ENCODE measurements around the gene CYP2A7.
"Not testable (repeated sequence)": the region's sequence is repeated elsewhere in the genome, so short reads cannot be mapped to it uniquely, and the experiment has no call there.

CYP2A7 gene, protein sequence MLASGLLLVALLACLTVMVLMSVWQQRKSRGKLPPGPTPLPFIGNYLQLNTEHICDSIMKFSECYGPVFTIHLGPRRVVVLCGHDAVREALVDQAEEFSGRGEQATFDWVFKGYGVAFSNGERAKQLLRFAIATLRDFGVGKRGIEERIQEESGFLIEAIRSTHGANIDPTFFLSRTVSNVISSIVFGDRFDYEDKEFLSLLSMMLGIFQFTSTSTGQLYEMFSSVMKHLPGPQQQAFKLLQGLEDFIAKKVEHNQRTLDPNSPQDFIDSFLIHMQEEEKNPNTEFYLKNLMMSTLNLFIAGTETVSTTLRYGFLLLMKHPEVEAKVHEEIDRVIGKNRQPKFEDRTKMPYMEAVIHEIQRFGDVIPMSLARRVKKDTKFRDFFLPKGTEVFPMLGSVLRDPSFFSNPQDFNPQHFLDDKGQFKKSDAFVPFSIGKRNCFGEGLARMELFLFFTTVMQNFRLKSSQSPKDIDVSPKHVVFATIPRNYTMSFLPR

DNA sequence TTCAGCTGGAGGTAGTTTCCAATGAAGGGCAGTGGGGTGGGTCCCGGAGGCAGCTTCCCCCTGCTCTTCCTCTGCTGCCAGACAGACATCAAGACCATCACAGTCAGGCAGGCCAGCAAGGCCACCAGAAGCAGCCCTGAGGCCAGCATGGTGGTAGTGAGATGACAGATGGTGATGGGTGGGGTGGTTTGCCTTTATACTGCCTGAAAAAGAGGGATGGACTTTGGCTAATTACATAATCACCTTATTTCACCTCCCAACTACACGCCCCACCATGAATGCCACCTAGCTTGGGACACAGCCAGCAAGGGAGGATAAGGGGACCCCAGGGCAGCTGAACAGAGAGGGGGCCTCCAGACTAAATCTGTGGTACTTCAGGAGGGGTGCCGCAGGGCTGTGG, at the start of gene CYP2A7:
Gene CYP2A7, minus strand, starts transcription at position 170 of the 400 bp plus-strand sequence. Its CDS starts 21 bp downstream, at position 149.
- DNase-seq; intact Hi-C loops (cut with DNase I): not testable (repeated sequence)

DNA sequence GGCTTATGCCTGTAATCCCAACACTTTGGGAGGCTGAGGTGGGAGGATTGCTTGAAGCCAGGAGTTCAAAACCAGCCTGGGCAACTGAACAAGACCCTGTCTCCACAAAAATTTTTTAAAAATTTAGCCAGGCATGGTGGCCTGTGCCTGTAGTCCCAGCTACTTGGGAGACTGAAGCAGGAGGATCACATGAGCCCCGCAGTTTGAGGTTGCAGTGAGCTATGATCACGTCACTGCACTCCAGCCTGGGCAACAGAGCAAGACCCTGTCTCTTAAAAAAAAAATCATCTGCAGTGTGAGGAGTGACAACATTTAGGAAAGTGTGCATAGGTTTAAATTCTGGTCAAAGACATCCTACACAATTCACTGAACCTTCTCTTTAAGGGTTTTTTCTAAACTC, 48.8 kb upstream of the CYP2A7 start:
- intact Hi-C loops (cut with DNase I): not testable (repeated sequence)

DNA sequence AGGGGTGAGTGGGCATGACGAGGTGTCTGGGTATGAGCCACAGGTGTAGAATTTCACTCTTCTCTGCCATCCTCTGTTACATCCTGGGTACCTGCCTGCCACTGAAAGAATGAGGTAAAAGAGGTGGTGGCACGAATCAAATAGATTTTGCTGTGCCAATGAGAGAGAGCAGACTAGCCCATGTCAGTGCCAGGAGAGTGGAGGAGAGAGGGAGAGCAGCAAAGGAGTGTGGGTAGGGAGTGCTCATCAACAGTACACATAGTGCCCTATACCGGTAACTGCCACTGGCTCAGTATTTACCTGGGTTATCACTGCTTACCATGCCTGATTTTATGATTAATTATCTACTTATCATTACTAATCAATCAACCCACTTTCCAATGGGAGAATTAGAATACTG, 47.9 kb upstream of the CYP2A7 start:
- intact Hi-C loops (cut with DNase I); DNase-seq: not testable (repeated sequence)

More for the DNA sequence above, 48.8 kb upstream of the CYP2A7 start:
- DNase-seq: not testable (repeated sequence)

DNA sequence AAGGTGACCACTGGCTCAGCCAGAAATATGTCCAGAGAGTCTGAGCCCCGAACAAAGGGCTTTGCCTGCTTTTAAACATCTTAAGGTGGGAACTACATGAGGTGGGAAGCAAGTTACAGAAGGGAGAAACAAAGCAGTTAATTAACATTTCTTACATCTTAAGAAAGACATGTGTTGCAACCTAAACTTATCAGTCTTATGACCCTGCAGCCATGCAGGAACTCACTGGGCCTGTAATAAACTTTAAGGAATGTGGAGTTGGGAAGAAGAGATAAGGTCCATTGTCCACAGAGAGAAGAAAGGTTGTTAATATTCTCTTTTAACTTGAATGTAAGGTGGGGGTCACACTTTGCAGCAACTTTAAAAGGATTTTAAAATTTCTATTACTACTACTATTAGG, 46.8 kb upstream of the CYP2A7 start:
- intact Hi-C loops (cut with DNase I): no loop called here
- no peak for DNase-seq

DNA sequence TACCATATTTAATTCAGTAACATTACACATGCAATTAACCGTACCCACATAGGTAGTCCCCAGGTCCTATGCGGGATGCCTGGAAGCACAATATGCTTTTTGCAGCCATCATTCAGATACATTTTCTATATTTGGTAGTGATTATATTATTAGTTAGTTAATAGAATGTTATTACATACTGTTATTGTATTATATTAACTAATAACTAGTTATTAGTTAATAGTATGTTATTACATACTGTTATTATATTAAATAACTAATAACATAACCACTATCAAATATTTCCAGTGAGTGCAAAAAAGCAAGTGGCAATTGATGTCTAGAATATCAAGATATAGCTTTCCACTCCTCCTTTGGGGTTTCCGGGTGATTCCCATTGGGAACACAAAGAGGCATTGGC, 45.5 kb upstream of the CYP2A7 start:
- no peak for DNase-seq

DNA sequence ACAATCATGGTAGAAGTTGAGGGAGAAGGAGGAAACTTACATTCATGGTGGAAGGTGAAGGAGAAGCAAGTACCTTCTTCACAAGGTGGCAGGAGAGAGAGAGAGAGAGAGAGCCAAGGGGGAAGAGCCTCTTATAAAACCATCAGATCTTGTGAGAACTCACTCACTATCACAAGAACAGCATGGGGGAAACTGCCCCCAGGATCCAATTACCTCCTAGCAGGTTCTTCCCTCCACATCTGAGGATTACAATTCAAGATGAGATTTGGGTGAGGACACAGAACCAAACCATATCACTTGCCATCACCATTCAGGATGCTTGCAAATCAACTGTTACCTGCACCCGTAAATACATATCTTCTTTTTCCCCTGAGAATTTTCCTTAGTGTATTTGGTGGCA, 44.2 kb upstream of the CYP2A7 start:
- DNase-seq; intact Hi-C loops (cut with DNase I): not testable (repeated sequence)

More for the DNA sequence above, 45.5 kb upstream of the CYP2A7 start:
- intact Hi-C loops (cut with DNase I): no loop called here

DNA sequence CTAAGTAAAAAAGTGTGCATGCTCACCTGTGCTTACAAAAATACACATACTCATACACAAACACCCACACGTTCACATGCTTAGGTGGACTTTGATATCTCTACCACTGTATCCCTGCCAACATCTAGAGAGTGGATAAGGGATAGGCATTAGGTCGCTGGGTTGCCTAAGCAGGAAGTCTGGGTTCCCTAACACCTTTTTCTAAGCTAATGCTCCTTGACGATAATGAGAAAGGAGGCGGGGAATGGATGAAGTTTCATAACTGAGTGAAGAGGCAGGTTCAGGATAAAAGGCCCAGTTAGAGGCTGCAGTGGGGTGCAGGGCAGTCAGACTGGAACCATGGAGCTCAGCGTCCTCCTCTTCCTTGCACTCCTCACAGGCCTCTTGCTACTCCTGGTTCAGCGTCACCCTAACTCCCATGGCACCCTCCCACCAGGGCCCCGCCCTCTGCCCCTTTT, 41.9 kb upstream of the CYP2A7 start:
- no peak for DNase-seq
- intact Hi-C loops (cut with DNase I): no loop called here

DNA sequence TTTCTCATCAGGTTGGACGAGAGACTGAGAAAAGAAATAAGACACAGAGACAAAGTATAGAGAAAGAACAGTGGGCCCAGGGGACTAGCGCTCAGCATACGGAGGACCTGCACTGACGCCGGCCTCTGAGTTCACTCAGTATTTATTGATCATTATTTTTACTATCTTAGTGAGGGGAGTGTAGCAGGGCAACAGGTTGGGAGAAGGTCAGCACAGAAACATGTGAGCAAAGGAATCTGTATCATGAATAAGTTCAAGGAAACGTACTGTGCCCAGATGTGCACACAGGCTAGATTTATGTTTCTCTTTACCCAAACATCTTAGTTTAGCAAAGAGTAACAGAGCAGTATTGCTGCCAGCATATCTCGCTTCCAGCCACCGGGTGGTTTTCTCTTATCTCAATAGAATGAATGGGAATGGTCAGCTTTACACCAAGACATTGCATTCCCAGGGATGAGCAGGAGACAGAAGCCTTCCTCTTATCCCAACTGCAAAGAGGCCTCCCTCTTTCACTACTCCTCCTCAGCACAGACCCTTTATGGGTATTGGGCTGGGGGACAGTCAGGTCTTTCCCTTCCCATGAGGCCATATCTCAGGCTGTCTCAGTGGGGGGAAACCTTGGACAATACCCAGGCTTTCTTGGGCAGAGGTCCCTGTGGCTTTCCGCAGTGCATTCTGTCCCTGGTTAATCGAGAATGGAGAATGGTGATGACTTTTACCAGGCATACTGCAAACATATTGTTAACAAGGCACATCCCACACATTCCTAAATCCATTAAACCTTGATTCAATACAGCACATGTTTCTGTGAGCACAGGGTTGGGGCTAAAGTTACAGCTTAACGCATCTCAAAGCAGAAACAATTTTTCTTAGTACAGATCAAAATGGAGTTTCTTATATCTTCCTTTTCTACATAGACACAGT, 40.5 kb upstream of the CYP2A7 start:
- intact Hi-C loops (cut with DNase I); DNase-seq: not testable (repeated sequence)

DNA sequence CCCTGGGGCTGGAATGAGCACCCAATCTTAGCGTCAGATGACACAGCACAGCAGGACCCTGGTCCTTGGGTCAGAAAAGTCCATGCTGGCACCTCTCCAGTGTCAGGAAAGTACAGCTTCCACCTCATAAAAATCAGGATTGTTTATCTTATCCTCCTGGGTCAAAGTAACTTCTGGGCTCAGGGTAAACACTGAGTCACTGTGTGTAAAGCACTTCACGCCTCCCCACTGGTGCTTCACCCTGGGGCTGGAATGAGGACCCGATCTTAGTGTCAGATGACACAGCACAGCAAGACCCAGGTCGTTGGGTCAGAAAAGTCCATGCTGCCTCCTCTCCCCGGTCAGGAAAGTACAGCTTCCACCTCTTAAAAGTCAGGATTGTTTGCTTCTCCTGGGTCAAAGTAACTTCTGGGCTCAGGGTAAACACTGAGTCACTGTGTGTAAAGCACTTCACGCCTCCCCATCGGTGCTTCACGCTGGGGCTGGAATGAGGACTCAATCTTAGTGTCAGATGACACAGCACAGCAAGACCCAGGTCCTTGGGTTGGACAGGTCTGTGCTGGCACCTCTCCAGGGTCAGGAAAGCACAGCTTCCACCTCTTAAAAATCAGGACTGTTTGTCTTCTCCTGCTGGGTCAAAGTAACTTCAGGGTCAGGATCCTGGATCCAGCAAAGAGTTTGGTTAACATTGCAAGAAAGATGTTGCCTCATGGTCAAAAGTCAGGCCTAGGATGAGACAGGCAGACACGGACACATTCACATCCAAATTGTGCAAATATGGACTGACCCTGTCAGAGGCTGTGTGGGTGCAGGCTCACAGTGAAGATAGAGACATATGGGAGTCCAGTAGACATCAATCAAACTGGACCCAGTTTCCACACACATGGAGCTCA, 39.2 kb upstream of the CYP2A7 start:
- intact Hi-C loops (cut with DNase I): no loop called here
- no peak for DNase-seq

DNA sequence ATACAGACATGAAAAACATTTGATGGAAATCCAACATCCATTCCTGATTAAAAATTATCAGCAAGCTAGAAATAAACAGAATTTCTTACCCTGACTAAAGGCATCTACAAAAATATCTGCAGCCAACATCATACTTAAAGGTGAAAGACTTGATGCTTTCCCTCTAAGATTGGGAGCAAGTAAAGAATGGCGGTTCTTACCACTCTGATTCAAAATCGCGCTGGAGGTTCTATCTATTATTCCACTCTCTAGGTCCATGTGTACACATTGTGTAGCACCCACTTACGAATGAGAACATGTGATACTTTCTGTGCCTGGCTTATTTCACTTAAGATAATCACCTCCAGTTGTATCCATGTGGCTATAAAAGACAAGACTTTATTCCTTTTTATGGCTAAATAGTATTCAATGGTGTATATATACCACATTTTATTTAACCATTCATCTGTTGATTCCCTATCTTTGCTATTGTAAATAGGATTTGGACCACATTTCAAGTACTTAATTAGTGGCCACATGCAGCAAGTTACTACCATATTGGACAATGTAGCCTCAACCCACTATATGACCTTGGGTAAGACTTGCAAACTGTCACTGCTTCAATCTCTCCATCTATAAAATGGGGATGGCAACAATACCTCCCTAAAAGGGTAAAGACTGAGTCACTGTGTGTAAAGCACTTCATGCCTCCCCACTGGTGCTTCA, 38.4 kb upstream of the CYP2A7 start:
- DNase-seq: no peak
- intact Hi-C loops (cut with DNase I): no loop called here

DNA sequence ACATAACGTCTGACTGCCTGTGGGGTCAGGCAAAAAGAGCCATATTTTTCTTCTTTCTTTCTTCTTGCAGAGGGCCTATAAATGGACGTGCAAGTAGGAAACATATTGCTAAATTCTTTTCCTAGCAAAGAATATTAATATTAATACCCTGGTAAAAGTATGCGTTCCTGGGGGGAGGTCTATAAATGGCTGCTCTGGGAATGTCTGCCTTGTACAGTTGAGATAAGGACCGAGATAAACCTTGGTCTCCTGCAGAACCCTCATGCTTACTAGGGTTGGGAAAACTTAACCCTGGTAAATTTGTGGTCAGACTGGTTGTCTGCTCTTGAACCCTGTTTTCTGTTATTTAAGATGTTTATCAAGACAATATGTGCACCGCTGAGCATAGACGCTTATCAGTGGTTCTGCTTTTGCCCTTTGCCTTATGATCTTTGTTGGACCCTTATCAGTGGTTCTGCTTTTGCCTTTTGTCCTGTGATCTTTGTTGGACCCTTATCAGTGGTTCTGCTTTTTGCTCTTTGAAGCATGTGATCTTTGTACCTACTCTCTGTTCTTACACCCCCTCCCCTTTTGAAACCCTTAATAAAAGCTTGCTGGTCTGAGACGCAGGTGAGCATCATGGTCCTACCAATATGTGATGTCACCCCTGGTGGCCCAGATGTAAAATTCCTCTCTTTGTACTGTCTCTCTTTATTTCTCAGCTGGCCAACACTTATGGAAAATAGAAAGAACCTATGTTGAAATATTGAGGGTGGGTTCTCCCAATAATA, 37.7 kb upstream of the CYP2A7 start:
- intact Hi-C loops (cut with DNase I); DNase-seq: not testable (repeated sequence)

DNA sequence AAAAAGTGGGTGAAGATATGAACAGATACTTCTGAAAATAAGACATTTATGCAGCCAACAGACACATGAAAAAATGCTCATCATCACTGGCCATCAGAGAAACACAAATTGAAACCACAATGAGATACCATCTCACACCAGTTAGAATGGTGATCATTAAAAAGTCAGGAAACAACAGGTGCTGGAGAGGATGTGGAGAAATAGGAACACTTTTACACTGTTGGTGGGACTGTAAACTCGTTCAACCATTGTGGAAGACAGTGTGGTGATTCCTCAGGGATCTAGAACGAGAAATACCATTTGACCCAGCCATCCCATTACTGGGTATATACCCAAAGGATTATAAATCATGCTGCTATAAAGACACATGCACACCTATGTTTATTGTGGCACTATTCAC, 36.3 kb upstream of the CYP2A7 start:
- DNase-seq; intact Hi-C loops (cut with DNase I): not testable (repeated sequence)

DNA sequence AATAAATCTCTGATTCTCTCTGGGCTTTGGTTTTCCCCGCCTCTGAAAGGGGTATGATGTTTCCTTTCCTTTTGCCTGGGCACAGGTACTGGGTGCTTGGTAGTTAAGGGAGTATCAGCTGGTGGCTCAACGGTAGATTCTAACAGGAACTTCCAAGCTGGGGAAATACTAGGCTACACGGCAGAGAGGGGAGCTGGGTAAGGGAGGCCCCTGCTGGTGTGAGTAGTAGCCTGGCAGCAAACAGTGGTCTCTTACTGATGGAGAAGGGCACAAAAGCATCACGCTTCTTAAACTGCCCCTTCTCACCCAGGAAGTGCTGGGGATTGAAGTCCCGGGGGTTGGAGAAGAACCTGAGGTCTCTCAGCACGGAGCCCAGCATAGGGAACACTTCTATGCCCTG, 26.9 kb upstream of the CYP2A7 start:
- peak in 13 of 42 donors; percentile 16 to 57 (median 29) for DNase-seq
- intact Hi-C loops (cut with DNase I): no loop called here

DNA sequence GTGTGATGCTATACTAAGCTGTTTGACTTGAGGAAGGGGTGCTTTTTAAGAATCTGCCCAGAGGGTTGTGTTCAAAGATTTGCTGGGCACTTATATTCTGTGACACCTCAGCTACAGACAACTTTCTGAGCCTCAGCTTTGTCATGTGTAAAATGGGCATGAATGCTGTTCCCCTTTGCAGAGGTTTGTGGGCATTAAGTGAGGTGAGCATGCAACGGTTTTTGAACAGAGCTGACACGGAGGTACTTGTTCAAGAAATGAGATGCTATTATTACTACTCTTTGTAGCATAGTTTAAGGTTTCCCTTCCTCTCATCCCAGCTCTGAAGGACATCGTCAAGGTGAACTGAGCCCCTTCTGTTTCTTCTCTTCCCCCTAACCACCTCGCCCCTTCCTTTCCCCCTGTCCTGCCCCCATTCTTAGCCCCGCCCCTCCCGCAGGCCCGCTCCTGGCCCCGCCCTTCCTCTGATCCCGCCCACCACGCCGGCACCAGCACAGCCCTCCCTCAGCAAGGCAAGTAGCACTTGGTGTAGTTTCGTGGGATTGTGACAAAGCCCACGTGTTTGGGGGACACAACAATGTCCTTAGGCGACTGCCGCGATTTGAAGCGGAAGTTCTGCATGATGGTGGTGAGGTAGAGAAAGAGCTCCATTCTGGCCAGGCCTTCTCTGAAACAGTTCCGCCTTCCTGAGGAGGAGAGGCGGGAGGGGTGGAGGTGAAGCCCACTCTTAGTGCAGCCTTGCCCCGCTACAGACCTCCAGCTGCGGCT, 26.1 kb upstream of the CYP2A7 start:
- DNase-seq: peak in 13 of 42 donors; percentile 8 to 49 (median 26)

DNA sequence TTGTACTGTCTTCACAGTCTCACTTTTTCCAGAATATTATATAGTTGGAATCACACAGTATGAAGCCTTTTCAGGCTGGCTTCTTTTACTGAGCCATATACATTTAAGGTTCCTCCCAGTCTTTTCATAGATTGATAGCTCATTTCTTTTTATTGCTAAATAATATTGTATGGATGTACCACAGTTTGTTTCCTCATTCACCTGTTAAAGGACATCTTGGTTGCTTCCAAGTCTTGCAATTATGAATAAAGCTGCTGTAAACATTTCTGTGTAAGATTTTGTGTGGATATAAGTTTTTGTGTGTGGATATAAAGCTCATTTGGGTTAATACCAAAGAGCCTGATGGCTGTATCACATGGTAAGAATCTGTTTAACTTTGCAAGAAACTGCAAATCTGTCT, 24.5 kb upstream of the CYP2A7 start:
- intact Hi-C loops (cut with DNase I): no loop called here

More for the DNA sequence above, 26.1 kb upstream of the CYP2A7 start:
- intact Hi-C loops (cut with DNase I): no loop called here

DNA sequence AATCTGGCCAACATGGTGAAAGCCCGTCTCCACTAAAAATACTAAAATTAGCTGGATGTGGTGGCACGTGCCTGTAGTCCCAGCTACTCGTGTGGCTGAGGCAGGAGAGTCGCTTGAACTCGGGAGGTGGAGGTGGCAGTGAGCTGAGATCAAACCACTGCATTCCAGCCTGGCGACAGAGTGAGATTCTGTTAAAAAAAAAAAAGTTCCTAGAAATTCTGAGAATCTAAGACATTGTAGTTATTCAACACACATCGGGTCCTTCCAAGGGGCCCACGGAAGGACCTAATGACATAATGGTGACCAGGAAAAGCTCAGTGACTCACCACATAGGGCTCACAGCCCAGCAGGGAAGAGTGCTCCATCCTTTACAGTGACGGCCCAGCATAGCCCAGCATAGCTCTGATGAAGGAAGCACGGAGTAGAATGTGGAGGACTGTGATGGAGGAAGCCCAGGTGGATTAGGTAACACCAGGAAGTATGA, 22.7 kb upstream of the CYP2A7 start:
- intact Hi-C loops (cut with DNase I); DNase-seq: not testable (repeated sequence)

More for the DNA sequence above, 24.5 kb upstream of the CYP2A7 start:
- no peak for DNase-seq
